Transverse colon (tissue), 4 donors: ENCODE results near the gene FOXK2. TPM values are rescaled to one million over a fixed set of nuclear protein-coding genes. Genes with fewer than 3 reads are reported as not detected.

Experiments used
- DNase-seq: peaks from one replicate; pipeline ENCODE4 v3.0.0-alpha.2; 2019
- H3K27ac ChIP-seq, 4 donors: fragments of 200-600 bp; sonication (generic); 2 replicates each; pipeline ENCODE4 v1.5.1; 2016 to 2018; ENCODE audit warnings: inconsistent platforms in 4 of 4
- H3K27me3 ChIP-seq: fragments of 200-600 bp; sonication (generic); 2 replicates; pipeline ENCODE4 v1.5.1; 2017; ENCODE audit warnings: inconsistent platforms
- H3K36me3 ChIP-seq, 4 donors: fragments of 200-600 bp; sonication (generic); 2 replicates each; pipeline ENCODE4 v1.5.1; 2017 to 2019; ENCODE audit warnings: inconsistent platforms in 4 of 4
- H3K4me1 ChIP-seq, 4 donors: fragments of 200-600 bp; sonication (generic); 2 replicates each; pipeline ENCODE4 v1.5.1; 2017 to 2020; ENCODE audit warnings: inconsistent platforms in 4 of 4
- H3K4me3 ChIP-seq, 4 donors: fragments of 200-600 bp; sonication (generic); 1 replicate in 1 of 4; 2 replicates in 3 of 4; pipeline versions ENCODE4 v1.5.1 to v1.6.1; 2017 to 2019; ENCODE audit warnings: inconsistent platforms in 4 of 4
- H3K9me3 ChIP-seq, 2 donors: fragments of 200-600 bp; sonication (generic); 2 replicates each; pipeline ENCODE4 v1.5.1; 2017 to 2019; ENCODE audit warnings: inconsistent platforms in 2 of 2
- CTCF ChIP-seq, 5 experiments: fragments of 200-600 bp in 3 of 5; fragments of 450-650 bp in 2 of 5; sonication (generic) in 3 of 5; IDR thresholded peaks; 1 replicate in 2 of 5; 2 replicates in 3 of 5; pipeline ENCODE4 v1.5.1; 2016 to 2017; ENCODE audit warnings: antibody characterized with exemption in 5 of 5, inconsistent platforms in 3 of 5, mild to moderate bottlenecking in 2 of 5, moderate library complexity in 1 of 5
- EP300 ChIP-seq: sonication (generic); formaldehyde crosslinking; IDR thresholded peaks from one replicate; pipeline ENCODE4 v1.6.1; 2017; ENCODE audit warnings: antibody characterized with exemption, low read depth
- POLR2A ChIP-seq: fragments of 450-650 bp; IDR thresholded peaks from one replicate; pipeline ENCODE4 v1.6.1; 2016; ENCODE audit warnings: antibody characterized with exemption, mild to moderate bottlenecking, moderate library complexity
- POLR2AphosphoS5 ChIP-seq, 3 donors: sonication (generic); formaldehyde crosslinking; IDR thresholded peaks; one replicate each; pipeline ENCODE4 v1.6.1; 2016; ENCODE audit warnings: antibody characterized with exemption in 3 of 3
- WGBS, 2 donors: methylation state at CpG; one replicate each; pipeline ENCODE4 v1.1.5; 2018; ENCODE audit warnings: low coverage in 1 of 2; 5-methylcytosine and 5-hydroxymethylcytosine counted together
- in situ Hi-C, 4 donors: fragments of 200-750 bp; cut with MboI; loops; one replicate each; pipeline versions ENCODE4 v1.15.0 to v1.15.1; 2017; ENCODE audit warnings: low sequenced_read_pairs in 3 of 4, low pct_ligation_motif_present in 1 of 4, low pct_unique_long_range_greater_than_20kb in 1 of 4
- intact Hi-C: fragments of 100-400 bp; cut with DNase I; formaldehyde crosslinking; loops from one replicate; pipeline ENCODE4 v1.15.1; 2023; ENCODE audit warnings: low total_unique reads
- total RNA-seq, 4 donors: library from RNA; depleted of rRNA; stranded (reverse); fragments of >200 nt; gene quantifications; one replicate each; pipeline ENCODE4 v1.1.0, GENCODE V29; 2016

Gene FOXK2
- total RNA-seq, 4 donors from 2014 or later: 41.2 to 216 (median 106) TPM

- H3K27ac ChIP-seq: no peak overlapping the region
- WGBS, 2 donors: 96 to 100% methylated on average over 1 to 4 of the region's 4 CpGs
- DNase-seq: no peak
- peaks cover 14 to 27% (median 22%) of the 10 kb centered on the region in 4 donors for H3K4me1 ChIP-seq
- no peak for TF ChIP-seq CTCF (IDR thresholded peaks at IDR 0.05)
- TF ChIP-seq EP300: no peak
- TF ChIP-seq POLR2A: no peak
- TF ChIP-seq POLR2AphosphoS5 (IDR thresholded peaks at IDR 0.05): no peak
- intact Hi-C loops: no loop called here
- H3K9me3 ChIP-seq: no peaks in the 10 kb centered on the region
- peaks cover 0 to 31% (median 11%) of the 10 kb centered on the region in 4 donors for H3K36me3 ChIP-seq
- no peak overlapping the region for H3K4me3 ChIP-seq
- in situ Hi-C loops: no loop called here
- H3K27me3 ChIP-seq: no peaks in the 10 kb centered on the region
Observed at GRCh38 chr17:82645516-82645915, 126.0 kb downstream of the FOXK2 start.

- H3K9me3 ChIP-seq: no peaks in the 10 kb centered on the region
- no peaks in the 10 kb centered on the region for H3K27me3 ChIP-seq
- peak; percentile 55 for DNase-seq
- H3K4me1 ChIP-seq: peaks cover 14 to 27% (median 22%) of the 10 kb centered on the region in 4 donors
- peaks cover 0 to 18% (median 9%) of the 10 kb centered on the region in 4 donors for H3K36me3 ChIP-seq
- no peak for TF ChIP-seq POLR2A
- TF ChIP-seq CTCF (IDR thresholded peaks at IDR 0.05): peak in 3 of 5 experiments; percentile 18 to 38 (median 24)
- peak overlapping the region; percentile 82 to 100 (median 98) for H3K4me3 ChIP-seq
- H3K27ac ChIP-seq: peak overlapping the region; percentile 99 to 100 (median 100)
- intact Hi-C loops (no loop called here), in situ Hi-C loops (no loop called here)
- 1% methylated on average over 44 of the region's 54 CpGs; no CpG with 5 or more reads in 1 of the 2 donors for WGBS, 2 donors
Observed at GRCh38 chr17:82647593-82648164, 128.1 kb downstream of the FOXK2 start.

- intact Hi-C loops (no loop called here), in situ Hi-C loops (no loop called here)
- peak; percentile 96 for DNase-seq
- TF ChIP-seq POLR2A (peak; percentile 97), POLR2AphosphoS5 (IDR thresholded peaks at IDR 0.05) (peak; percentile 99), EP300 (peak; percentile 93), CTCF (IDR thresholded peaks at IDR 0.05) (no peak)
- peak within 1 kb of the TSS; percentile 82 to 100 (median 98) for H3K4me3 ChIP-seq
- H3K4me1 ChIP-seq: peaks cover 14 to 27% (median 22%) of the 10 kb centered on the region in 4 donors
- H3K27me3 ChIP-seq: no peaks in the 10 kb centered on the region
- H3K36me3 ChIP-seq: peaks cover 0 to 13% (median 7%) of the 10 kb centered on the region in 4 donors
- WGBS, 2 donors: 0% methylated on average over 24 of the region's 67 CpGs; no CpG with 5 or more reads in 1 of the 2 donors
- H3K27ac ChIP-seq: peak within 1 kb of the TSS; percentile 99 to 100 (median 100)
- no peaks in the 10 kb centered on the region for H3K9me3 ChIP-seq
Observed at GRCh38 chr17:82648165-82648668, 128.7 kb downstream of the FOXK2 start, which contains the start of gene WDR45B. WDR45B (minus strand) TSS chr17:82648444; CDS start chr17:82648340, 104 bp downstream.

GRCh38 chr17:82648742-82649331, 129.3 kb downstream of the FOXK2 start:
- Histone ChIP-seq H3K27me3 (no peaks in the 10 kb centered on the region), H3K27ac (peak overlapping the region; percentile 80 to 88 (median 82)), H3K9me3 (no peaks in the 10 kb centered on the region), H3K4me3 (peak overlapping the region in 3 of 4 donors; percentile 13 to 48 (median 31)), H3K4me1 (peaks cover 18 to 33% (median 27%) of the 10 kb centered on the region in 4 donors), H3K36me3 (peaks cover 0 to 8% (median 3%) of the 10 kb centered on the region in 4 donors)
- DNase-seq: peak; percentile 62
- in situ Hi-C loops (no loop called here), intact Hi-C loops (no loop called here)
- TF ChIP-seq CTCF (IDR thresholded peaks at IDR 0.05) (no peak), POLR2AphosphoS5 (IDR thresholded peaks at IDR 0.05) (no peak), POLR2A (no peak), EP300 (no peak)
- 11% methylated on average over 31 of the region's 37 CpGs; no CpG with 5 or more reads in 1 of the 2 donors for WGBS, 2 donors
